ENCODE results near the gene CNTN6. TPM values are rescaled to one million over a fixed set of nuclear protein-coding genes. Genes with fewer than 3 reads are reported as not detected.

Gene CNTN6
- total RNA-seq, 1 experiment from 2014 or later = not detected

- no peak for ATAC-seq
- Histone ChIP-seq H4K20me1 (ENCODE audit: insufficient read depth) (no peaks in the 10 kb centered on the region), H3K4me2 (ENCODE audit: low read length) (no peak overlapping the region), H3K27me3 (ENCODE audit: insufficient read depth, low read length) (no peaks in the 10 kb centered on the region), H3K36me3 (ENCODE audit: control insufficient read depth in 1 of 2, insufficient read depth in 2 of 2, low read length in 2 of 2) (no peaks in the 10 kb centered on the region), H3K9ac (ENCODE audit: low read length) (no peak overlapping the region), H3K4me3 (replicated peaks in 1 of 2; ENCODE audit: low read depth in 1 of 2, low read length in 2 of 2) (no peak overlapping the region), H3K9me3 (ENCODE audit: control insufficient read depth in 1 of 2, insufficient read depth in 1 of 2, low read depth in 1 of 2, low read length in 2 of 2) (peaks cover 13 to 33% of the 10 kb centered on the region in 2 experiments; a peak in 2 of 4 replicates), H3K9me2 (ENCODE audit: insufficient read depth) (no peaks in the 10 kb centered on the region), H2AFZ (ENCODE audit: low read depth, low read length, poor library complexity, severe bottlenecking) (no peak overlapping the region), H3K4me1 (ENCODE audit: control insufficient read depth in 1 of 2, insufficient read depth in 2 of 2, low read length in 2 of 2) (no peaks in the 10 kb centered on the region), H3K27ac (ENCODE audit: low read depth, low read length) (no peak overlapping the region), H3K79me2 (ENCODE audit: insufficient read depth, low read length) (no peaks in the 10 kb centered on the region)
- DNase-seq (ENCODE audit: low read depth, low spot score) = no peak
- ChIA-PET POLR2A (no interaction called here), RAD21 (ENCODE audit: low non-redundant PET in 1 of 2, low total read pairs in 2 of 2, uncharacterized antibody in 2 of 2, unreplicated experiment in 2 of 2) (no interaction called here), CTCF (no interaction called here)
- no TSS peak for BruUV-seq (replicated peaks)
- intact Hi-C loops (cut with micrococcal nuclease) = no loop called here
- TF ChIP-seq TCF7L2 (IDR thresholded peaks at IDR 0.05; ENCODE audit: borderline replicate concordance, extremely low read depth, insufficient read depth, insufficient read length) = no peak
These were observed 170.3 kb downstream of the CNTN6 start for GRCh38 chr3:1263121-1263520.

DNA sequence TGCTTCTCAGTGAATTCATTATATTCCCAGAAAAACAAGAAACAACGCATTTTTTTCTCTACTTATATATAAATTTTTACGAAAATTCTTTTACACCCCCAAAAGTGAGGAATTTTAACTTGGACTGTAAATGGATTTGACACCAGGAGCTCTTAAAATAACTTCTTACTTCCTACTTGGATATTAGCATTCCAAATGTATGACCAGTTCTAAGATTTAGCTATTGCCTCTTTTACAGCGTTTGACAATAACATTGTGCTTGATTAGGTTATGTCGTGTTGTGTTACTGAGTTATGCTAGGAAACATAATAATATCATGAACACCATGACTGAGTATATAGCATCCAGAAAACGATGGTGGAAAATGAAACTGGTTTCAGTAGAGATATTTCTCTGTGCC lies 177.0 kb downstream of the CNTN6 start:
- Histone ChIP-seq H3K36me3 (ENCODE audit: control insufficient read depth in 1 of 2, insufficient read depth in 2 of 2, low read length in 2 of 2) (no peaks in the 10 kb centered on the region), H3K27ac (ENCODE audit: low read depth, low read length) (no peak overlapping the region), H3K4me3 (replicated peaks in 1 of 2; ENCODE audit: low read depth in 1 of 2, low read length in 2 of 2) (no peak overlapping the region), H3K9me3 (ENCODE audit: control insufficient read depth in 1 of 2, insufficient read depth in 1 of 2, low read depth in 1 of 2, low read length in 2 of 2) (peaks cover 4 to 12% of the 10 kb centered on the region in 2 experiments; a peak in 2 of 4 replicates), H3K27me3 (ENCODE audit: insufficient read depth, low read length) (no peaks in the 10 kb centered on the region), H3K9ac (ENCODE audit: low read length) (no peak overlapping the region), H3K4me1 (ENCODE audit: control insufficient read depth in 1 of 2, insufficient read depth in 2 of 2, low read length in 2 of 2) (no peaks in the 10 kb centered on the region), H2AFZ (ENCODE audit: low read depth, low read length, poor library complexity, severe bottlenecking) (no peak overlapping the region), H4K20me1 (ENCODE audit: insufficient read depth) (no peaks in the 10 kb centered on the region), H3K4me2 (ENCODE audit: low read length) (no peak overlapping the region), H3K79me2 (ENCODE audit: insufficient read depth, low read length) (no peaks in the 10 kb centered on the region), H3K9me2 (ENCODE audit: insufficient read depth) (no peaks in the 10 kb centered on the region)
- ATAC-seq = no peak
- intact Hi-C loops (cut with micrococcal nuclease) = no loop called here
- no peak for DNase-seq (ENCODE audit: low read depth, low spot score)
- ChIA-PET RAD21 (ENCODE audit: low non-redundant PET in 1 of 2, low total read pairs in 2 of 2, uncharacterized antibody in 2 of 2, unreplicated experiment in 2 of 2) (no interaction called here), CTCF (no interaction called here), POLR2A (no interaction called here)
- no TSS peak for BruUV-seq (replicated peaks)
- TF ChIP-seq ZFX (IDR thresholded peaks at IDR 0.05) (no peak), ELF1 (IDR thresholded peaks at IDR 0.05; ENCODE audit: borderline replicate concordance, low read depth) (no peak), ATF3 (IDR thresholded peaks at IDR 0.05) (no peak), EGR1 (IDR thresholded peaks at IDR 0.05; ENCODE audit: low read depth) (no peak), YY1 (IDR thresholded peaks at IDR 0.05; ENCODE audit: extremely low read depth, insufficient replicate concordance, low read depth, low read length) (no peak), SP1 (IDR thresholded peaks at IDR 0.05; ENCODE audit: low read depth) (no peak), POLR2AphosphoS5 (IDR thresholded peaks at IDR 0.05; ENCODE audit: low read depth, low read length) (no peak), TCF7L2 (IDR thresholded peaks at IDR 0.05; ENCODE audit: borderline replicate concordance, extremely low read depth, insufficient read depth, insufficient read length) (no peak)
- TF ChIP-seq, protein P1, sequence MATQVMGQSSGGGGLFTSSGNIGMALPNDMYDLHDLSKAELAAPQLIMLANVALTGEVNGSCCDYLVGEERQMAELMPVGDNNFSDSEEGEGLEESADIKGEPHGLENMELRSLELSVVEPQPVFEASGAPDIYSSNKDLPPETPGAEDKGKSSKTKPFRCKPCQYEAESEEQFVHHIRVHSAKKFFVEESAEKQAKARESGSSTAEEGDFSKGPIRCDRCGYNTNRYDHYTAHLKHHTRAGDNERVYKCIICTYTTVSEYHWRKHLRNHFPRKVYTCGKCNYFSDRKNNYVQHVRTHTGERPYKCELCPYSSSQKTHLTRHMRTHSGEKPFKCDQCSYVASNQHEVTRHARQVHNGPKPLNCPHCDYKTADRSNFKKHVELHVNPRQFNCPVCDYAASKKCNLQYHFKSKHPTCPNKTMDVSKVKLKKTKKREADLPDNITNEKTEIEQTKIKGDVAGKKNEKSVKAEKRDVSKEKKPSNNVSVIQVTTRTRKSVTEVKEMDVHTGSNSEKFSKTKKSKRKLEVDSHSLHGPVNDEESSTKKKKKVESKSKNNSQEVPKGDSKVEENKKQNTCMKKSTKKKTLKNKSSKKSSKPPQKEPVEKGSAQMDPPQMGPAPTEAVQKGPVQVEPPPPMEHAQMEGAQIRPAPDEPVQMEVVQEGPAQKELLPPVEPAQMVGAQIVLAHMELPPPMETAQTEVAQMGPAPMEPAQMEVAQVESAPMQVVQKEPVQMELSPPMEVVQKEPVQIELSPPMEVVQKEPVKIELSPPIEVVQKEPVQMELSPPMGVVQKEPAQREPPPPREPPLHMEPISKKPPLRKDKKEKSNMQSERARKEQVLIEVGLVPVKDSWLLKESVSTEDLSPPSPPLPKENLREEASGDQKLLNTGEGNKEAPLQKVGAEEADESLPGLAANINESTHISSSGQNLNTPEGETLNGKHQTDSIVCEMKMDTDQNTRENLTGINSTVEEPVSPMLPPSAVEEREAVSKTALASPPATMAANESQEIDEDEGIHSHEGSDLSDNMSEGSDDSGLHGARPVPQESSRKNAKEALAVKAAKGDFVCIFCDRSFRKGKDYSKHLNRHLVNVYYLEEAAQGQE (IDR thresholded peaks at IDR 0.05; ENCODE audit: low read depth) = no peak
- TF ChIP-seq, protein P2, sequence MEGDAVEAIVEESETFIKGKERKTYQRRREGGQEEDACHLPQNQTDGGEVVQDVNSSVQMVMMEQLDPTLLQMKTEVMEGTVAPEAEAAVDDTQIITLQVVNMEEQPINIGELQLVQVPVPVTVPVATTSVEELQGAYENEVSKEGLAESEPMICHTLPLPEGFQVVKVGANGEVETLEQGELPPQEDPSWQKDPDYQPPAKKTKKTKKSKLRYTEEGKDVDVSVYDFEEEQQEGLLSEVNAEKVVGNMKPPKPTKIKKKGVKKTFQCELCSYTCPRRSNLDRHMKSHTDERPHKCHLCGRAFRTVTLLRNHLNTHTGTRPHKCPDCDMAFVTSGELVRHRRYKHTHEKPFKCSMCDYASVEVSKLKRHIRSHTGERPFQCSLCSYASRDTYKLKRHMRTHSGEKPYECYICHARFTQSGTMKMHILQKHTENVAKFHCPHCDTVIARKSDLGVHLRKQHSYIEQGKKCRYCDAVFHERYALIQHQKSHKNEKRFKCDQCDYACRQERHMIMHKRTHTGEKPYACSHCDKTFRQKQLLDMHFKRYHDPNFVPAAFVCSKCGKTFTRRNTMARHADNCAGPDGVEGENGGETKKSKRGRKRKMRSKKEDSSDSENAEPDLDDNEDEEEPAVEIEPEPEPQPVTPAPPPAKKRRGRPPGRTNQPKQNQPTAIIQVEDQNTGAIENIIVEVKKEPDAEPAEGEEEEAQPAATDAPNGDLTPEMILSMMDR (IDR thresholded peaks at IDR 0.05 in 2 of 3, conservative IDR thresholded peaks at IDR 0.05 in 1 of 3; ENCODE audit: borderline replicate concordance in 1 of 3, insufficient read depth in 1 of 3, low read depth in 2 of 3, low read length in 2 of 3) = no peak

Data from HCT116 (cell line).